PC-3 (cell line): ENCODE measurements around the gene TGIF2.

Experiments used
- CTCF ChIP-seq: fragments of 300-600 bp; sonication (generic); conservative IDR thresholded peaks from 2 replicates; pipeline ENCODE4 v1.5.1; 2017; ENCODE audit warnings: antibody characterized with exemption, low read depth, mild to moderate bottlenecking, low read length
- EZH2phosphoT487 ChIP-seq: fragments of 300-600 bp; sonication (generic); IDR thresholded peaks from 2 replicates; pipeline ENCODE4 v1.6.1; 2018; ENCODE audit warnings: mild to moderate bottlenecking, antibody characterized with exemption, low read length, borderline replicate concordance

GRCh38 chr20:36572701-36573102 is 695 bp upstream of the TGIF2 start:
- TF ChIP-seq CTCF (no peak), EZH2phosphoT487 (no peak)
